K562 (cell line): Measurements from ENCODE around the gene EXOC4. TPM values are rescaled to one million over a fixed set of nuclear protein-coding genes. Genes with fewer than 3 reads are reported as not detected.
A peak's percentile ranks its signal among the peaks of the same experiment; 100 is the strongest.

Experiments used
- ATAC-seq: fragments of 200-7000 bp; cut with Tn5 transposase; 3 replicates; pipeline ENCODE4 v1.9.1; 2020; ENCODE audit warnings: moderate library complexity
- BruUV-seq: library from RNA; stranded (reverse); fragments of 400-500 nt; replicated peaks from 2 replicates; lab custom pipeline; 2021; lab: Mats Ljungman, UMichigan
- CTCF ChIA-PET: fragments of 300-600 bp; formaldehyde crosslinking; extraction: SDS; loops from one replicate; lab custom pipeline; 2021; ENCODE audit warnings: low intra/inter-chr PET ratio; lab: Yijun Ruan, JAX
- POLR2A ChIA-PET: fragments of 300-600, 350-650 bp; sonication (Branson Sonifier 250); formaldehyde crosslinking; extraction: SDS; loops from one replicate; lab custom pipeline; 2021; ENCODE audit warnings: antibody characterized with exemption, inconsistent platforms; lab: Yijun Ruan, JAX
- DNase-seq, 4 experiments: peaks; one replicate each; pipeline versions ENCODE4 v3.0.0 to v3.0.0-alpha.2; 2011 to 2018; ENCODE audit warnings: low spot score in 3 of 4, mixed read lengths in 3 of 4; ENCODE audit errors: extremely low read depth in 1 of 4
- FAIRE-seq: peaks from 2 replicates; lab custom pipeline; 2011; peaks lifted over from hg19 to GRCh38; lab: Jason Lieb, UNC
- H2AFZ ChIP-seq: 2 replicates; pipeline ENCODE4 v1.6.0; 2011; ENCODE audit warnings: low read depth, low read length, control low read depth, inconsistent platforms
- H3K27ac ChIP-seq: fragments of 200-600 bp; 3 replicates; pipeline ENCODE4 v1.8.0; 2011; ENCODE audit warnings: low read depth, mild to moderate bottlenecking, control low read depth, inconsistent platforms, low read length, moderate library complexity, mixed read lengths; ENCODE audit errors: extremely low read depth
- H3K27me3 ChIP-seq, 2 experiments: fragments of 300-600 bp in 1 of 2; 2 replicates in 1 of 2; 3 replicates in 1 of 2; pipeline versions ENCODE4 v1.6.0 to v1.8.0; 2011; ENCODE audit warnings: inconsistent platforms in 2 of 2, low read length in 2 of 2, mild to moderate bottlenecking in 1 of 2, mixed read lengths in 1 of 2, moderate library complexity in 1 of 2; ENCODE audit not compliant: control insufficient read depth in 2 of 2, insufficient read depth in 2 of 2
- H3K36me3 ChIP-seq: fragments of 300-600 bp; 3 replicates; pipeline ENCODE4 v1.8.0; 2011; ENCODE audit warnings: mild to moderate bottlenecking, low read length, inconsistent platforms; ENCODE audit not compliant: control insufficient read depth, insufficient read depth
- H3K4me1 ChIP-seq, 2 experiments: fragments of 200-600 bp in 1 of 2; replicated peaks in 1 of 2; 2 replicates in 1 of 2; 3 replicates in 1 of 2; pipeline versions ENCODE4 v1.5.1 to v1.8.0; 2011; ENCODE audit warnings: inconsistent platforms in 2 of 2, low read length in 2 of 2, mild to moderate bottlenecking in 1 of 2, mixed read lengths in 1 of 2, moderate library complexity in 1 of 2; ENCODE audit not compliant: control insufficient read depth in 2 of 2, insufficient read depth in 2 of 2
- H3K4me2 ChIP-seq: 2 replicates; pipeline ENCODE4 v1.6.1; 2011; ENCODE audit warnings: low read length, control low read depth, inconsistent platforms, mixed read lengths; ENCODE audit not compliant: insufficient read depth
- H3K4me3 ChIP-seq: fragments of 200-600 bp; sonication (generic), shearing (Covaris generic); 2 replicates; pipeline ENCODE4 v1.5.1; 2016; ENCODE audit warnings: control low read depth, inconsistent platforms
- H3K79me2 ChIP-seq: fragments of 200-600 bp; 3 replicates; pipeline ENCODE4 v1.8.0; 2011; ENCODE audit warnings: low read length, inconsistent platforms; ENCODE audit not compliant: control insufficient read depth, insufficient read depth
- H3K9ac ChIP-seq, 2 experiments: 2 replicates each; pipeline versions ENCODE4 v1.6.0 to v1.6.1; 2011; ENCODE audit warnings: low read depth in 2 of 2, low read length in 2 of 2, control low read depth in 1 of 2, inconsistent platforms in 1 of 2, mild to moderate bottlenecking in 1 of 2, mixed read lengths in 1 of 2; ENCODE audit not compliant: insufficient read depth in 1 of 2
- H3K9me1 ChIP-seq: one replicate; pipeline ENCODE4 v1.6.0; 2011; ENCODE audit warnings: inconsistent platforms, mild to moderate bottlenecking, low read length, moderate library complexity; ENCODE audit not compliant: control insufficient read depth, insufficient read depth
- H3K9me3 ChIP-seq: replicated peaks from 2 replicates; pipeline ENCODE4 v1.5.1; 2011; ENCODE audit warnings: low read depth, low read length, inconsistent platforms; ENCODE audit not compliant: control insufficient read depth, insufficient read depth
- H4K20me1 ChIP-seq: replicated peaks from 2 replicates; pipeline ENCODE4 v1.6.1; 2011; ENCODE audit warnings: low read length, inconsistent platforms, mixed read lengths; ENCODE audit not compliant: control insufficient read depth, insufficient read depth
- CBX8 ChIP-seq: fragments of 200-600 bp; sonication (generic); IDR thresholded peaks from 2 replicates; pipeline ENCODE4 v1.6.1; 2012; ENCODE audit warnings: borderline replicate concordance, mixed run types, low read depth, mild to moderate bottlenecking, moderate library complexity, mixed read lengths, low read length, control low read depth, inconsistent platforms; ENCODE audit not compliant: poor library complexity, severe bottlenecking; ENCODE audit errors: extremely low read depth
- CREB1 ChIP-seq, 2 experiments: sonication (generic) in 1 of 2; formaldehyde crosslinking in 1 of 2; IDR thresholded peaks; 2 replicates each; pipeline versions ENCODE4 v1.6.1 to v1.8.0; 2012 to 2022; ENCODE audit warnings: inconsistent platforms in 1 of 2, mild to moderate bottlenecking in 1 of 2, missing genetic modification reagents in 1 of 2, moderate library complexity in 1 of 2
- EHMT2 ChIP-seq: fragments of 450-650 bp; IDR thresholded peaks from 2 replicates; pipeline ENCODE4 v1.6.1; 2018; ENCODE audit warnings: antibody characterized with exemption
- RAD21 ChIP-seq, 2 experiments: fragments of 250-450 bp in 1 of 2; fragments of 450-650 bp in 1 of 2; sonication (Bioruptor Pico) in 1 of 2; formaldehyde crosslinking in 1 of 2; IDR thresholded peaks in 1 of 2; conservative IDR thresholded peaks in 1 of 2; 2 replicates each; pipeline versions ENCODE4 v1.4.0 to v1.8.0; 2020 to 2022; ENCODE audit warnings: mild to moderate bottlenecking in 2 of 2, moderate library complexity in 1 of 2
- ZNF133 ChIP-seq: fragments of 250-450 bp; sonication (Bioruptor Pico); IDR thresholded peaks from 2 replicates; pipeline ENCODE4 v1.4.0; 2020; ENCODE audit warnings: mild to moderate bottlenecking
- WGBS: fragments of 100-300 bp; shearing (Covaris generic); methylation state at CpG from one replicate; pipeline ENCODE4 v1.1.6; 2016; ENCODE audit warnings: low coverage, mixed read lengths; ENCODE audit not compliant: insufficient coverage; ENCODE audit errors: missing lambda C conversion rate; 5-methylcytosine and 5-hydroxymethylcytosine counted together
- in situ Hi-C: fragments of 300-500 bp; cut with MboI; formaldehyde crosslinking; loops from 4 replicates; pipeline ENCODE4 v1.15.0; 2018; ENCODE audit warnings: inconsistent platforms, mixed read lengths
- intact Hi-C: fragments of 100-400 bp; cut with micrococcal nuclease; formaldehyde crosslinking; loops from 2 replicates; pipeline ENCODE4 v1.14.2; 2022
- polyA plus RNA-seq, 8 experiments: library from polyadenylated mRNA; depleted of rRNA in 4 of 8; stranded (reverse) in 5 of 8; unstranded in 3 of 8; fragments of >200 nt; fragmentation: Nextera tagmentation in 2 of 8; fragmentation: Illumina TruSeq in 1 of 8; extraction: Ambion mirVana in 2 of 8; extraction: Trizol in 1 of 8; gene quantifications; 2 replicates each; pipeline versions ENCODE4 v1.2.1 to v1.2.3, GENCODE V29; 2011 to 2014; ENCODE audit warnings: inconsistent platforms in 1 of 8, missing spikeins in 1 of 8
- total RNA-seq, 7 experiments: library from RNA; depleted of rRNA in 6 of 7; stranded (reverse); fragments of >200 nt in 6 of 7; fragmentation: Illumina TruSeq in 2 of 7; extraction: Trizol in 2 of 7; gene quantifications; 2 replicates each; pipeline versions ENCODE4 v1.2.1 to v1.2.3, GENCODE V29; 2011 to 2021; ENCODE audit warnings: low replicate concordance in 1 of 7
- TF ChIP-seq, protein P1 (sequence below), 3 experiments: IDR thresholded peaks in 2 of 3; conservative IDR thresholded peaks in 1 of 3; 2 replicates each; pipeline ENCODE4 v1.5.1; 2011 to 2012; ENCODE audit warnings: low read length in 3 of 3, mild to moderate bottlenecking in 3 of 3, control low read depth in 2 of 3, improper control_type of control experiment in 1 of 3, inconsistent platforms in 1 of 3, low read depth in 1 of 3, mixed read lengths in 1 of 3, moderate library complexity in 1 of 3; ENCODE audit not compliant: insufficient read depth in 2 of 3
- TF ChIP-seq, protein P2 (sequence below): fragments of 250-450 bp; sonication (Bioruptor Pico); IDR thresholded peaks from 2 replicates; pipeline ENCODE4 v1.8.0; 2021; ENCODE audit warnings: moderate library complexity, mild to moderate bottlenecking, inconsistent platforms
- TF ChIP-seq, protein P3 (sequence below), 2 experiments: fragments of 450-650 bp; formaldehyde crosslinking in 1 of 2; IDR thresholded peaks; 2 replicates each; pipeline versions ENCODE4 v1.4.0 to v1.6.1; 2014 to 2020; ENCODE audit warnings: mild to moderate bottlenecking in 2 of 2, borderline replicate concordance in 1 of 2, low read depth in 1 of 2

Gene EXOC4
- total and polyA plus RNA-seq, 9 of the 15 experiments (the other 6 are each of a cell fraction or from before 2014, with no cell fraction given) = 18.5 to 73.1 (median 46.6) TPM

DNA sequence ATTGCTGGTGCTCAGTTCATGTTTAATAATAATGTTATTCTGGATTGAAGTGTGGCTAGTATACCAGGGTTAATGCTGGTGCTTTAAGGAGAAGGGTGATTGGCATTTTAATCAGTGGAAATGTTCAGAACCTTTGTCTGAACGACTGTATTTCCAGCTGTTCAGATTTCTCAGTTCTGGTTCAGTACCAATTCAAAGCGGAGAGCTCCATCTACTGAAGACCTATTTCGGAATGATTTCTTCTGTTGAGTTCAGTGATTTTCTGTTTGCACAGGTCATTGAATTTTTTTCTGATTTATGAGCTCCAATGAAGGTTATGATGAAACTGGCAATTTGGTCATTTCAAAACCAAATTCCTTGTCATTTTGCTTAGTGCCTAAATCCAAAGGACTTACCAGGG lies 160.1 kb downstream of the EXOC4 start:
- 37% methylated on average over 3 of the region's 3 CpGs for WGBS
- Histone ChIP-seq H3K36me3 (no peaks in the 10 kb centered on the region), H3K4me1 (no peaks in the 10 kb centered on the region), H2AFZ (no peak overlapping the region), H3K79me2 (no peaks in the 10 kb centered on the region), H3K9ac (no peak overlapping the region), H3K9me1 (no peaks in the 10 kb centered on the region), H3K4me2 (no peak overlapping the region), H3K27me3 (no peaks in the 10 kb centered on the region), H3K9me3 (no peaks in the 10 kb centered on the region), H3K4me3 (no peak overlapping the region), H3K27ac (no peak overlapping the region), H4K20me1 (no peaks in the 10 kb centered on the region; the same call in 1 of the 2 replicates)
- in situ Hi-C loops (no loop called here), intact Hi-C loops (no loop called here)
- POLR2A ChIA-PET = interaction anchor here (1.0 to 1.1 kb wide), 2 partner anchors 9 to 19 kb away, joined by 3 read pairs; no protein-coding TSS in a partner anchor
- DNase-seq (no peak), FAIRE-seq (no peak), ATAC-seq (no peak)
- CTCF ChIA-PET = no interaction called here
- TF ChIP-seq ZNF133 (CRISPR knock-in tag) = no peak
- TF ChIP-seq, protein P1, sequence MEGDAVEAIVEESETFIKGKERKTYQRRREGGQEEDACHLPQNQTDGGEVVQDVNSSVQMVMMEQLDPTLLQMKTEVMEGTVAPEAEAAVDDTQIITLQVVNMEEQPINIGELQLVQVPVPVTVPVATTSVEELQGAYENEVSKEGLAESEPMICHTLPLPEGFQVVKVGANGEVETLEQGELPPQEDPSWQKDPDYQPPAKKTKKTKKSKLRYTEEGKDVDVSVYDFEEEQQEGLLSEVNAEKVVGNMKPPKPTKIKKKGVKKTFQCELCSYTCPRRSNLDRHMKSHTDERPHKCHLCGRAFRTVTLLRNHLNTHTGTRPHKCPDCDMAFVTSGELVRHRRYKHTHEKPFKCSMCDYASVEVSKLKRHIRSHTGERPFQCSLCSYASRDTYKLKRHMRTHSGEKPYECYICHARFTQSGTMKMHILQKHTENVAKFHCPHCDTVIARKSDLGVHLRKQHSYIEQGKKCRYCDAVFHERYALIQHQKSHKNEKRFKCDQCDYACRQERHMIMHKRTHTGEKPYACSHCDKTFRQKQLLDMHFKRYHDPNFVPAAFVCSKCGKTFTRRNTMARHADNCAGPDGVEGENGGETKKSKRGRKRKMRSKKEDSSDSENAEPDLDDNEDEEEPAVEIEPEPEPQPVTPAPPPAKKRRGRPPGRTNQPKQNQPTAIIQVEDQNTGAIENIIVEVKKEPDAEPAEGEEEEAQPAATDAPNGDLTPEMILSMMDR (IDR thresholded peaks at IDR 0.05 in 2 of 3, conservative IDR thresholded peaks at IDR 0.05 in 1 of 3; ENCODE audit: insufficient read depth in 2 of 3, low read depth in 1 of 3, low read length in 3 of 3) = 0 out of 6 replicates have a peak, but pooled peaks of 1 of the 3 experiments have one; percentile 5
- no peak for TF ChIP-seq CBX8
- TF ChIP-seq RAD21 (CRISPR knock-in tag; conservative IDR thresholded peaks at IDR 0.05 in 1 of 2, IDR thresholded peaks at IDR 0.05 in 1 of 2) = peak in 1 of 2 experiments; percentile 30; a peak in 2 of 4 replicates
- TF ChIP-seq EHMT2 = peak; percentile 55; the same call in 1 of the 2 replicates
- TF ChIP-seq, protein P2, sequence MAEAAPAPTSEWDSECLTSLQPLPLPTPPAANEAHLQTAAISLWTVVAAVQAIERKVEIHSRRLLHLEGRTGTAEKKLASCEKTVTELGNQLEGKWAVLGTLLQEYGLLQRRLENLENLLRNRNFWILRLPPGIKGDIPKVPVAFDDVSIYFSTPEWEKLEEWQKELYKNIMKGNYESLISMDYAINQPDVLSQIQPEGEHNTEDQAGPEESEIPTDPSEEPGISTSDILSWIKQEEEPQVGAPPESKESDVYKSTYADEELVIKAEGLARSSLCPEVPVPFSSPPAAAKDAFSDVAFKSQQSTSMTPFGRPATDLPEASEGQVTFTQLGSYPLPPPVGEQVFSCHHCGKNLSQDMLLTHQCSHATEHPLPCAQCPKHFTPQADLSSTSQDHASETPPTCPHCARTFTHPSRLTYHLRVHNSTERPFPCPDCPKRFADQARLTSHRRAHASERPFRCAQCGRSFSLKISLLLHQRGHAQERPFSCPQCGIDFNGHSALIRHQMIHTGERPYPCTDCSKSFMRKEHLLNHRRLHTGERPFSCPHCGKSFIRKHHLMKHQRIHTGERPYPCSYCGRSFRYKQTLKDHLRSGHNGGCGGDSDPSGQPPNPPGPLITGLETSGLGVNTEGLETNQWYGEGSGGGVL (CRISPR knock-in tag) = no peak
- TF ChIP-seq CREB1 (IDR thresholded peaks at IDR 0.05) = no peak
- TF ChIP-seq CREB1 (CRISPR knock-in tag; IDR thresholded peaks at IDR 0.05) = no peak
- TF ChIP-seq, protein P3, sequence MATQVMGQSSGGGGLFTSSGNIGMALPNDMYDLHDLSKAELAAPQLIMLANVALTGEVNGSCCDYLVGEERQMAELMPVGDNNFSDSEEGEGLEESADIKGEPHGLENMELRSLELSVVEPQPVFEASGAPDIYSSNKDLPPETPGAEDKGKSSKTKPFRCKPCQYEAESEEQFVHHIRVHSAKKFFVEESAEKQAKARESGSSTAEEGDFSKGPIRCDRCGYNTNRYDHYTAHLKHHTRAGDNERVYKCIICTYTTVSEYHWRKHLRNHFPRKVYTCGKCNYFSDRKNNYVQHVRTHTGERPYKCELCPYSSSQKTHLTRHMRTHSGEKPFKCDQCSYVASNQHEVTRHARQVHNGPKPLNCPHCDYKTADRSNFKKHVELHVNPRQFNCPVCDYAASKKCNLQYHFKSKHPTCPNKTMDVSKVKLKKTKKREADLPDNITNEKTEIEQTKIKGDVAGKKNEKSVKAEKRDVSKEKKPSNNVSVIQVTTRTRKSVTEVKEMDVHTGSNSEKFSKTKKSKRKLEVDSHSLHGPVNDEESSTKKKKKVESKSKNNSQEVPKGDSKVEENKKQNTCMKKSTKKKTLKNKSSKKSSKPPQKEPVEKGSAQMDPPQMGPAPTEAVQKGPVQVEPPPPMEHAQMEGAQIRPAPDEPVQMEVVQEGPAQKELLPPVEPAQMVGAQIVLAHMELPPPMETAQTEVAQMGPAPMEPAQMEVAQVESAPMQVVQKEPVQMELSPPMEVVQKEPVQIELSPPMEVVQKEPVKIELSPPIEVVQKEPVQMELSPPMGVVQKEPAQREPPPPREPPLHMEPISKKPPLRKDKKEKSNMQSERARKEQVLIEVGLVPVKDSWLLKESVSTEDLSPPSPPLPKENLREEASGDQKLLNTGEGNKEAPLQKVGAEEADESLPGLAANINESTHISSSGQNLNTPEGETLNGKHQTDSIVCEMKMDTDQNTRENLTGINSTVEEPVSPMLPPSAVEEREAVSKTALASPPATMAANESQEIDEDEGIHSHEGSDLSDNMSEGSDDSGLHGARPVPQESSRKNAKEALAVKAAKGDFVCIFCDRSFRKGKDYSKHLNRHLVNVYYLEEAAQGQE (IDR thresholded peaks at IDR 0.05; ENCODE audit: borderline replicate concordance) = peak; percentile 78
- TF ChIP-seq, protein P3 (CRISPR knock-in tag; IDR thresholded peaks at IDR 0.05; ENCODE audit: low read depth) = no peak
- BruUV-seq = no TSS peak
